ENCODE results near the gene BEGAIN. TPM values are rescaled to one million over a fixed set of nuclear protein-coding genes. Genes with fewer than 3 reads are reported as not detected.

BEGAIN gene
- total RNA-seq, 1 donor from 2014 or later, result 1.9 TPM

GRCh38 chr14:100586153-100586402 is 1.1 kb downstream of the BEGAIN start:
- Histone ChIP-seq H3K27ac (replicated peaks) (no peak overlapping the region), H3K4me1 (peaks cover 19% of the 10 kb centered on the region), H3K27me3 (ENCODE audit: low read depth) (peaks cover 68% of the 10 kb centered on the region), H3K36me3 (no peaks in the 10 kb centered on the region), H3K4me3 (peak overlapping the region; percentile 67), H3K9me3 (replicated peaks) (no peaks in the 10 kb centered on the region)
- intact Hi-C loops (cut with micrococcal nuclease), result no loop called here
- no peak for DNase-seq
- TF ChIP-seq CTCF (IDR thresholded peaks at IDR 0.05; ENCODE audit: borderline replicate concordance), result no peak

- TF ChIP-seq CTCF (IDR thresholded peaks at IDR 0.05; ENCODE audit: borderline replicate concordance), result no peak
Observed at GRCh38 chr14:100585448-100586152, 1.6 kb downstream of the BEGAIN start.

GRCh38 chr14:100584056-100585031 is 2.9 kb downstream of the BEGAIN start:
- peak; percentile 7 for DNase-seq
- H3K9me3 ChIP-seq (replicated peaks), result no peaks in the 10 kb centered on the region

More at GRCh38 chr14:100585448-100586152, 1.6 kb downstream of the BEGAIN start:
- no peak overlapping the region for H3K4me3 ChIP-seq
- H3K9me3 ChIP-seq (replicated peaks), result no peaks in the 10 kb centered on the region
- no peaks in the 10 kb centered on the region for H3K36me3 ChIP-seq
- no peak overlapping the region for H3K27ac ChIP-seq (replicated peaks)
- H3K4me1 ChIP-seq, result peaks cover 19% of the 10 kb centered on the region
- intact Hi-C loops (cut with micrococcal nuclease), result no loop called here
- DNase-seq, result peak; percentile 6
- peaks cover 63% of the 10 kb centered on the region for H3K27me3 ChIP-seq (ENCODE audit: low read depth)

GRCh38 chr14:100583245-100583644 is 4.0 kb downstream of the BEGAIN start:
- Histone ChIP-seq H3K36me3 (no peaks in the 10 kb centered on the region), H3K4me3 (no peak overlapping the region), H3K27ac (replicated peaks) (no peak overlapping the region), H3K9me3 (replicated peaks) (peaks cover 8% of the 10 kb centered on the region), H3K27me3 (ENCODE audit: low read depth) (peaks cover 40% of the 10 kb centered on the region), H3K4me1 (peaks cover 17% of the 10 kb centered on the region)
- no peak for TF ChIP-seq CTCF (IDR thresholded peaks at IDR 0.05; ENCODE audit: borderline replicate concordance)
- intact Hi-C loops (cut with micrococcal nuclease), result no loop called here
- DNase-seq, result no peak

More at GRCh38 chr14:100584056-100585031, 2.9 kb downstream of the BEGAIN start:
- Histone ChIP-seq H3K4me1 (peaks cover 19% of the 10 kb centered on the region), H3K4me3 (no peak overlapping the region), H3K27ac (replicated peaks) (no peak overlapping the region), H3K27me3 (ENCODE audit: low read depth) (peaks cover 51% of the 10 kb centered on the region), H3K36me3 (no peaks in the 10 kb centered on the region)
- intact Hi-C loops (cut with micrococcal nuclease), result no loop called here
- TF ChIP-seq CTCF (IDR thresholded peaks at IDR 0.05; ENCODE audit: borderline replicate concordance), result no peak

- Histone ChIP-seq H3K27ac (replicated peaks) (no peak overlapping the region), H3K9me3 (replicated peaks) (peaks cover 9% of the 10 kb centered on the region), H3K36me3 (no peaks in the 10 kb centered on the region), H3K4me3 (no peak overlapping the region), H3K4me1 (peaks cover 11% of the 10 kb centered on the region), H3K27me3 (ENCODE audit: low read depth) (peaks cover 33% of the 10 kb centered on the region)
- intact Hi-C loops (cut with micrococcal nuclease), result no loop called here
- no peak for TF ChIP-seq CTCF (IDR thresholded peaks at IDR 0.05; ENCODE audit: borderline replicate concordance)
- DNase-seq, result peak; percentile 9
Observed at GRCh38 chr14:100582496-100583165, 4.6 kb downstream of the BEGAIN start.

Measured in left ventricle myocardium inferior (tissue), 1 donor.